Ovary (tissue), 9 donors: ENCODE data around the gene CPEB4. TPM values are rescaled to one million over a fixed set of nuclear protein-coding genes. Genes with fewer than 3 reads are reported as not detected.

Source experiments
- DNase-seq, 5 donors: peaks; one replicate each; pipeline ENCODE4 v3.0.0-alpha.2; 2019 to 2020
- H3K27ac ChIP-seq, 2 donors: fragments of 200-600 bp; one replicate each; pipeline versions ENCODE4 v1.5.1 to v1.8.0; 2019 to 2022
- H3K27me3 ChIP-seq: fragments of 200-600 bp; one replicate; pipeline ENCODE4 v1.8.0; 2022
- H3K36me3 ChIP-seq: fragments of 200-600 bp; sonication (generic); one replicate; pipeline ENCODE4 v1.5.1; 2019
- H3K4me1 ChIP-seq: one replicate; pipeline ENCODE4 v1.8.1; 2013; ENCODE audit warnings: mild to moderate bottlenecking, moderate library complexity; ENCODE audit not compliant: insufficient read depth
- H3K4me3 ChIP-seq: fragments of 200-600 bp; sonication (generic); one replicate; pipeline ENCODE4 v1.5.1; 2017
- H3K9me3 ChIP-seq, 2 donors: fragments of 200-600 bp in 1 of 2; sonication (generic) in 1 of 2; one replicate each; pipeline versions ENCODE4 v1.5.1 to v1.8.1; 2013 to 2019; ENCODE audit warnings: mild to moderate bottlenecking in 1 of 2, moderate library complexity in 1 of 2
- EP300 ChIP-seq: sonication (generic); formaldehyde crosslinking; IDR thresholded peaks from one replicate; pipeline ENCODE4 v1.6.1; 2017; ENCODE audit warnings: antibody characterized with exemption
- POLR2A ChIP-seq: fragments of 450-650 bp; IDR thresholded peaks from one replicate; pipeline ENCODE4 v1.6.1; 2017; ENCODE audit warnings: antibody characterized with exemption, mild to moderate bottlenecking, moderate library complexity
- WGBS, 3 donors: extraction: QIAGEN DNeasy Blood & Tissue Kit in 1 of 3; methylation state at CpG; one replicate each; pipeline versions ENCODE4 v1.1.5 to v1.1.7; 2013 to 2017; 5-methylcytosine and 5-hydroxymethylcytosine counted together
- intact Hi-C, 4 donors: fragments of 100-400 bp; cut with DNase I; formaldehyde crosslinking; loops; one replicate each; pipeline versions ENCODE4 v1.11.0 to v1.15.1; 2022 to 2023
- polyA plus RNA-seq, 2 donors: library from polyadenylated mRNA; stranded (reverse); fragments of 200-250 nt in 1 of 2; fragments of 350-450 nt in 1 of 2; fragmentation: Illumina TruSeq in 1 of 2; extraction: RNeasy Lipid Tissue Mini Kit (QIAGEN cat#74804) in 1 of 2; gene quantifications; one replicate each; pipeline ENCODE4 v1.2.3, GENCODE V29; 2013 to 2014
- total RNA-seq, 7 donors: library from RNA; depleted of rRNA in 2 of 7; stranded (reverse); fragments of >200 nt in 2 of 7; fragmentation: NEBNext Ultra II Directional in 3 of 7; extraction: Animal tissue kit (Norgen Biotek cat#: 25700) in 3 of 7; gene quantifications; one replicate each; pipeline versions ENCODE4 v1.1.0 to v1.2.4, GENCODE V29; 2016 to 2023
- TF ChIP-seq, protein P1 (sequence below), 3 donors: fragments of 450-650 bp in 2 of 3; fragments of 200-600 bp in 1 of 3; IDR thresholded peaks; one replicate each; pipeline versions ENCODE4 v1.5.1 to v1.8.0; 2016 to 2022; ENCODE audit warnings: antibody characterized with exemption in 3 of 3, mild to moderate bottlenecking in 1 of 3
- donor health status: DM: no; HTN: no; CAD: no; lungs with moderate emphysema.
- donor health status: DM: no; HTN: no; CAD: no.
- donor health status: Bipolar disorder and iron deficiency.
- donor health status: DM: yes; HTN: yes; CAD: no.
- donor health status: DM: no; HTN: no; CAD: no.
- donor health status: DM: yes; HTN: yes; CAD: no.

CPEB4 gene
- total and polyA plus RNA-seq, 9 donors = 7.2 to 50.1 (median 23.2) TPM

GRCh38 chr5:173863359-173863758, 24.8 kb upstream of the CPEB4 start:
- TF ChIP-seq EP300 (no peak), POLR2A (no peak)
- TF ChIP-seq, protein P1, sequence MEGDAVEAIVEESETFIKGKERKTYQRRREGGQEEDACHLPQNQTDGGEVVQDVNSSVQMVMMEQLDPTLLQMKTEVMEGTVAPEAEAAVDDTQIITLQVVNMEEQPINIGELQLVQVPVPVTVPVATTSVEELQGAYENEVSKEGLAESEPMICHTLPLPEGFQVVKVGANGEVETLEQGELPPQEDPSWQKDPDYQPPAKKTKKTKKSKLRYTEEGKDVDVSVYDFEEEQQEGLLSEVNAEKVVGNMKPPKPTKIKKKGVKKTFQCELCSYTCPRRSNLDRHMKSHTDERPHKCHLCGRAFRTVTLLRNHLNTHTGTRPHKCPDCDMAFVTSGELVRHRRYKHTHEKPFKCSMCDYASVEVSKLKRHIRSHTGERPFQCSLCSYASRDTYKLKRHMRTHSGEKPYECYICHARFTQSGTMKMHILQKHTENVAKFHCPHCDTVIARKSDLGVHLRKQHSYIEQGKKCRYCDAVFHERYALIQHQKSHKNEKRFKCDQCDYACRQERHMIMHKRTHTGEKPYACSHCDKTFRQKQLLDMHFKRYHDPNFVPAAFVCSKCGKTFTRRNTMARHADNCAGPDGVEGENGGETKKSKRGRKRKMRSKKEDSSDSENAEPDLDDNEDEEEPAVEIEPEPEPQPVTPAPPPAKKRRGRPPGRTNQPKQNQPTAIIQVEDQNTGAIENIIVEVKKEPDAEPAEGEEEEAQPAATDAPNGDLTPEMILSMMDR (IDR thresholded peaks at IDR 0.05) = no peak
- Histone ChIP-seq H3K27me3 (no peaks in the 10 kb centered on the region), H3K4me1 (peaks cover 13% of the 10 kb centered on the region), H3K9me3 (no peaks in the 10 kb centered on the region), H3K36me3 (no peaks in the 10 kb centered on the region), H3K27ac (no peak overlapping the region), H3K4me3 (no peak overlapping the region)
- DNase-seq = no peak
- intact Hi-C loops = no loop called here
- 84 to 89% (median 86%) methylated on average over 3 of the region's 3 CpGs for WGBS, 3 donors

DNA sequence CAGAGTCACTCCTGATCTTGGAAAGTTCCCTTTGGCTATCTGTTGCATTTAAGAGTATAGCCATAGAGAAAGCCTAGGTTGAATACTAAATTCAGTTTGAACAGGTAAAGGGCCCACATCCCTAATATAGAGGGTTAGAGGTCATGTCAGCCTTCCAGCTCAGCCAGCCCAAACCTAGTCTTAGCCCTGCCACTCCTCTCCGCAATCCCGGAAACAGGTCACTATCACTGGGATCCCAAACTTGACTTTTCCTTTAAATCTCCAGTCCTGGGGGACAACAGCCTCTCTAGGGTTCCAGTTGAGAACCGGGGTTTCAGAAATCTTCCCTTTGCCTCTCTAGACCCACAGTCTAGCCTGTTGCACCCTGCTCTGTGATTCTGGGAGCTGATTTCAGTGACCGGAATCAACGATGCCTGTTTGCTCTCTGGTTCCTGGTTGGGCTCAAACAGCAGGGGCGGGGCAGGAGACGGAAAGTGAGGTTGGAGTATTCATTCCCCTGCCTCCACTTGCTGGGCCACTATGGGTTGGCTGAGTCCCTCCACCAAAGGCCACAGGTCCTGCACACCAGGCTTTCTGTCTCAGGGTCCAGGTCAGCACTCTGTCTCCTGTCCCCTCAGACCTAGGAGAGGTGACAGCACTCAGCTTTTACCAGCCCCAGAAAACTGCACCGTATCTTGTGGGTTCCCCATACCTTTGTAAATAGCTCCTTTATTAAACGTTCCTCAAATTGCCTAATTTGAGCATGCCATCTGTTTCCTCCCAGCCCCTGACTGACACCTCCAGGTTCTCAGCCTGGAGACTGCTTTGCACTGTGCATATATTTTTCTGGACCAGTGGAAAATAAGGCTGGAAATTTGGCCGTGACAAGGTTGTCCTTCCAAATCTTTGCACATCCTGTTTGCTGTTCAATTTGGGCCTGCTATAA, 23.8 kb upstream of the CPEB4 start:
- no peak for DNase-seq
- no peaks in the 10 kb centered on the region for H3K36me3 ChIP-seq
- intact Hi-C loops = no loop called here
- H3K4me3 ChIP-seq = no peak overlapping the region
- peaks cover 7% of the 10 kb centered on the region for H3K4me1 ChIP-seq
- H3K27me3 ChIP-seq = no peaks in the 10 kb centered on the region
- TF ChIP-seq POLR2A = no peak
- TF ChIP-seq, protein P1 (IDR thresholded peaks at IDR 0.05) = no peak
- TF ChIP-seq EP300 = no peak
- 72 to 82% (median 80%) methylated on average over 10 of the region's 10 CpGs for WGBS, 3 donors
- no peak overlapping the region for H3K27ac ChIP-seq
- no peaks in the 10 kb centered on the region for H3K9me3 ChIP-seq

DNA sequence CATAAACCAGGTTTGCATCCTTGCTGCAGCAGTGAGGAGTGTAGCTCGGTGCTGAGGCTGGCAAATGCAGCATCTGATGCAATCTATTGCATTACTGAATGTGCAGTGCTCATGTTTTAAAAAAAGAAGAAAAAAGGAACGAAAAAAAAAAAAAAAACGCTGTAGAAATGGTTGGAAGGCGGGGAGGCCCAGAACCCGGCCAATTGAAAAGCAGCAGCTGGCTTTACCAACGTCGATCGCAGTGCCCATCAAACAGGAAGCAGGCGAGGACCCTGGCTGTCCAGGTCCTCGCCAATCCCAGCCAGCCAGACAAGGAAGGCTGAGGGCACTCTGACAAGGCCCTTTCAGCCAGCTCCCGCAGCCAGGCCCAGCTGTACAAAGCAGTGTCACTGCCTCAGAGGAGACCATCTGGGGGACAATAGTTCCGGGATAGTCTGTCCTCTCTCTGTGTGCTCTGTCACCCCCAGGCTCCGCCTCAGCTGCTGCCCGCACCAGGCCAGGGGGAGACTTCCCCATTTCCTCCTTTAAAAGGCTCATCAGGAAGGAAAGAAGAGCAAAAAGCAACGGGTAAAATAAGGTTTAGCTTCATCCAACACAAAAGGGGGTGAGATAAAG, 21.8 kb upstream of the CPEB4 start:
- TF ChIP-seq POLR2A = no peak
- TF ChIP-seq, protein P1 (IDR thresholded peaks at IDR 0.05) = no peak
- no peak for TF ChIP-seq EP300
- no peaks in the 10 kb centered on the region for H3K4me1 ChIP-seq
- intact Hi-C loops = no loop called here
- 87 to 89% (median 88%) methylated on average over 15 of the region's 15 CpGs for WGBS, 3 donors
- H3K9me3 ChIP-seq = no peaks in the 10 kb centered on the region
- H3K27me3 ChIP-seq = no peaks in the 10 kb centered on the region
- no peak overlapping the region for H3K27ac ChIP-seq
- DNase-seq = no peak
- H3K36me3 ChIP-seq = no peaks in the 10 kb centered on the region
- no peak overlapping the region for H3K4me3 ChIP-seq

DNA sequence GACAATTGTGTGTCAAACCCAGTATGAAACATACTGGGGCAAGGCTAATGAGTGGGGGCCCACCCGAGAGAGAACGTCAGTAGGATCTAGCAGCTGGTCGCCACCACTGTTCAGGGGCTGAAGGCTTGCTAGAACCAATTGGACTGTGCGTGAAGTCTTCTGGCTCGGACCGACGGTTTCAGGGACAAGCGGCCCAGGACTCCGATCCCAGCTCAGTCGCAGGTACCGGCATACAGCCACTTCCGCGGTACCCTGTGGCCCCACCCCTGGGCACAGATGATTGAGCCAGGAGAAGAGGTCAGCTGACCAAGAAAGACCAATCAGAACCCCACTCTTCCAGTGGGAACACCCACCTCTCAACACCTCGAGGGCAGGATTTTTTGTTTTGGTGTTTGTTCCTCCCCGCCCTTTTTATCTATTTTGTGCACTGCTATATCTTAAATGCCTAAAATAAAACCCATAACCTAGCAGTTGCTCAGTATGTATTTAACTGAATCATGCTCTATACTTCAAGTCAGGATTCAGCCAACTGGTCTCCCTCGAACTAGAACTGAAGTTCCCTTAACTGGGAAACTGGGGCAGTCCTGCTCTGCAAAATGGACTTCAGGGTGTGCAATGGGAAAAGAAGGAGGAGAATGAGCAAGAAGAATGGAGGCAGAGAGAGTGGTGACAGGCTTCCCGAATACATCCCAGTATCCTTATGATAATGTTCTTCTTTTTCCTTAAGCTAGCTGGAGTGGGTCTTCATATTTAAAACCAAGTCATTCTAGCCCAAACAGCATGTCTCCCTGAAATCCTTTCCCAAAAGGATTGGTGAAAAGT, 21.1 kb upstream of the CPEB4 start:
- TF ChIP-seq EP300 = no peak
- TF ChIP-seq, protein P1 (IDR thresholded peaks at IDR 0.05) = no peak
- TF ChIP-seq POLR2A = no peak
- intact Hi-C loops = no loop called here

More for the DNA sequence above, 21.1 kb upstream of the CPEB4 start:
- DNase-seq = no peak
- Histone ChIP-seq H3K9me3 (no peaks in the 10 kb centered on the region), H3K27ac (no peak overlapping the region), H3K4me1 (no peaks in the 10 kb centered on the region), H3K27me3 (no peaks in the 10 kb centered on the region), H3K36me3 (no peaks in the 10 kb centered on the region), H3K4me3 (no peak overlapping the region)
- WGBS, 3 donors = 95 to 97% (median 95%) methylated on average over 17 of the region's 17 CpGs
